HCT116 (cell line): ENCODE results near the gene SNX3. TPM values are rescaled to one million over a fixed set of nuclear protein-coding genes. Genes with fewer than 3 reads are reported as not detected.

ENCODE experiments used
- ATAC-seq: fragments of 200-7000 bp; cut with Tn5 transposase; 2 replicates; pipeline ENCODE4 v1.9.1; 2020; ENCODE audit warnings: mild to moderate bottlenecking, moderate library complexity
- BruUV-seq: library from RNA; stranded (reverse); fragments of 400-500 nt; replicated peaks from 2 replicates; lab custom pipeline; 2021; lab: Mats Ljungman, UMichigan
- CTCF ChIA-PET: fragments of 300-600 bp; sonication (Branson Sonifier 250); formaldehyde crosslinking; loops from one replicate; lab custom pipeline; 2021; ENCODE audit warnings: antibody characterized with exemption; lab: Charles Lee
- POLR2A ChIA-PET: fragments of 300-600, 350-600 bp; sonication (Branson Sonifier 250); formaldehyde crosslinking; loops from one replicate; lab custom pipeline; 2021; ENCODE audit warnings: antibody characterized with exemption; lab: Charles Lee
- RAD21 ChIA-PET, 2 experiments: fragments of 300-600 bp; sonication (Branson Sonifier 250); formaldehyde crosslinking; loops; one replicate each; lab custom pipeline; 2023; ENCODE audit warnings: low total read pairs in 2 of 2; ENCODE audit not compliant: uncharacterized antibody in 2 of 2, unreplicated experiment in 2 of 2, low non-redundant PET in 1 of 2; lab: Charles Lee
- DNase-seq: peaks from one replicate; pipeline ENCODE4 v3.0.0-alpha.2; 2010; ENCODE audit warnings: low read depth, low spot score
- H2AFZ ChIP-seq: fragments of 200-600 bp; shearing (Covaris generic), sonication (generic); 2 replicates; pipeline ENCODE4 v1.6.1; 2017; ENCODE audit warnings: low read depth, mixed run types, mixed read lengths, antibody characterized with exemption, low read length; ENCODE audit not compliant: poor library complexity, severe bottlenecking
- H3K27ac ChIP-seq: 2 replicates; pipeline ENCODE4 v1.5.1; 2012; ENCODE audit warnings: low read depth, low read length
- H3K27me3 ChIP-seq: fragments of 200-600 bp; sonication (generic); 2 replicates; pipeline ENCODE4 v1.6.1; 2016; ENCODE audit warnings: mixed run types, low read length, mixed read lengths; ENCODE audit not compliant: insufficient read depth
- H3K36me3 ChIP-seq, 2 experiments: fragments of 200-500 bp in 1 of 2; fragments of 200-600 bp in 1 of 2; sonication (Bioruptor generic) in 1 of 2; sonication (generic) in 1 of 2; 2 replicates each; pipeline versions ENCODE4 v1.5.1 to v1.6.1; 2014 to 2016; ENCODE audit warnings: low read length in 2 of 2, inconsistent platforms in 1 of 2, mixed read lengths in 1 of 2, mixed run types in 1 of 2; ENCODE audit not compliant: insufficient read depth in 2 of 2, control insufficient read depth in 1 of 2
- H3K4me1 ChIP-seq, 2 experiments: fragments of 200-600 bp in 1 of 2; sonication (generic) in 1 of 2; 2 replicates each; pipeline versions ENCODE4 v1.5.1 to v1.6.1; 2012 to 2017; ENCODE audit warnings: low read length in 2 of 2, inconsistent platforms in 1 of 2, mild to moderate bottlenecking in 1 of 2, mixed read lengths in 1 of 2, mixed run types in 1 of 2, moderate library complexity in 1 of 2; ENCODE audit not compliant: insufficient read depth in 2 of 2, control insufficient read depth in 1 of 2
- H3K4me2 ChIP-seq: fragments of 200-600 bp; sonication (generic); 2 replicates; pipeline ENCODE4 v1.6.1; 2017; ENCODE audit warnings: mixed run types, low read length, mixed read lengths
- H3K4me3 ChIP-seq, 2 experiments: fragments of 200-600 bp in 1 of 2; sonication (generic) in 1 of 2; replicated peaks in 1 of 2; 2 replicates each; pipeline ENCODE4 v1.5.1; 2011 to 2016; ENCODE audit warnings: low read length in 2 of 2, control low read depth in 1 of 2, low read depth in 1 of 2, mild to moderate bottlenecking in 1 of 2, mixed read lengths in 1 of 2, mixed run types in 1 of 2
- H3K79me2 ChIP-seq: fragments of 200-600 bp; sonication (generic); 2 replicates; pipeline ENCODE4 v1.6.1; 2017; ENCODE audit warnings: mild to moderate bottlenecking, mixed run types, low read length, moderate library complexity, mixed read lengths; ENCODE audit not compliant: insufficient read depth
- H3K9ac ChIP-seq: fragments of 200-600 bp; sonication (generic); 2 replicates; pipeline ENCODE4 v1.6.1; 2016; ENCODE audit warnings: low read length, mixed read lengths
- H3K9me2 ChIP-seq: fragments of 200-600 bp; sonication (generic), shearing (Covaris generic); 2 replicates; pipeline ENCODE4 v1.6.1; 2017; ENCODE audit warnings: mixed run types, mild to moderate bottlenecking, moderate library complexity; ENCODE audit not compliant: insufficient read depth
- H3K9me3 ChIP-seq, 2 experiments: fragments of 200-500 bp in 1 of 2; fragments of 200-600 bp in 1 of 2; sonication (Bioruptor generic) in 1 of 2; sonication (generic) in 1 of 2; 2 replicates each; pipeline ENCODE4 v1.6.1; 2014 to 2017; ENCODE audit warnings: low read length in 2 of 2, mixed read lengths in 2 of 2, inconsistent platforms in 1 of 2, low read depth in 1 of 2, mild to moderate bottlenecking in 1 of 2, mixed run types in 1 of 2, moderate library complexity in 1 of 2; ENCODE audit not compliant: control insufficient read depth in 1 of 2, insufficient read depth in 1 of 2
- H4K20me1 ChIP-seq: fragments of 200-600 bp; sonication (generic), shearing (Covaris generic); 2 replicates; pipeline ENCODE4 v1.6.1; 2017; ENCODE audit warnings: mixed run types, mild to moderate bottlenecking, moderate library complexity; ENCODE audit not compliant: insufficient read depth
- ATF3 ChIP-seq: IDR thresholded peaks from 2 replicates; pipeline ENCODE4 v1.6.1; 2012
- CBX3 ChIP-seq: IDR thresholded peaks from 2 replicates; pipeline ENCODE4 v1.6.1; 2012; ENCODE audit warnings: low read depth
- CTCF ChIP-seq, 3 experiments: fragments of 200-600 bp in 1 of 3; sonication (generic) in 1 of 3; IDR thresholded peaks in 2 of 3; conservative IDR thresholded peaks in 1 of 3; 2 replicates each; pipeline ENCODE4 v1.5.1; 2012 to 2017; ENCODE audit warnings: low read depth in 2 of 3, low read length in 2 of 3, antibody characterized with exemption in 1 of 3, borderline replicate concordance in 1 of 3, control low read depth in 1 of 3, mild to moderate bottlenecking in 1 of 3, mixed read lengths in 1 of 3, mixed run types in 1 of 3, moderate library complexity in 1 of 3; ENCODE audit not compliant: insufficient read depth in 1 of 3
- ELF1 ChIP-seq: IDR thresholded peaks from 2 replicates; pipeline ENCODE4 v1.6.1; 2012; ENCODE audit warnings: low read depth, borderline replicate concordance
- EZH2phosphoT487 ChIP-seq: fragments of 200-600 bp; IDR thresholded peaks from 2 replicates; pipeline ENCODE4 v1.6.1; 2018; ENCODE audit warnings: antibody characterized with exemption, borderline replicate concordance
- FOSL1 ChIP-seq: IDR thresholded peaks from 2 replicates; pipeline ENCODE4 v1.6.1; 2012; ENCODE audit warnings: low read depth
- JUND ChIP-seq: IDR thresholded peaks from 2 replicates; pipeline ENCODE4 v1.6.1; 2012
- POLR2A ChIP-seq: IDR thresholded peaks from 2 replicates; pipeline ENCODE4 v1.7.0; 2011; ENCODE audit warnings: borderline replicate concordance; ENCODE audit not compliant: insufficient read depth, insufficient read length; ENCODE audit errors: extremely low read depth
- POLR2AphosphoS5 ChIP-seq: IDR thresholded peaks from 2 replicates; pipeline ENCODE4 v1.6.1; 2011; ENCODE audit warnings: mild to moderate bottlenecking, low read depth, low read length, moderate library complexity
- SIN3A ChIP-seq: IDR thresholded peaks from 2 replicates; pipeline ENCODE4 v1.6.1; 2012; ENCODE audit warnings: low read depth
- SRF ChIP-seq: IDR thresholded peaks from 2 replicates; pipeline ENCODE4 v1.6.1; 2012; ENCODE audit warnings: low read depth
- TCF7L2 ChIP-seq: IDR thresholded peaks from 2 replicates; pipeline ENCODE4 v1.7.0; 2011; ENCODE audit warnings: borderline replicate concordance, inconsistent platforms; ENCODE audit not compliant: insufficient read depth, insufficient read length; ENCODE audit errors: extremely low read depth
- YY1 ChIP-seq: IDR thresholded peaks from 2 replicates; pipeline ENCODE4 v1.6.1; 2011; ENCODE audit warnings: low read length, low read depth, moderate library complexity, mild to moderate bottlenecking; ENCODE audit not compliant: insufficient replicate concordance; ENCODE audit errors: extremely low read depth
- ZFX ChIP-seq: fragments of 450-650 bp; IDR thresholded peaks from 2 replicates; pipeline ENCODE4 v1.6.1; 2017
- intact Hi-C: fragments of 100-400 bp; cut with micrococcal nuclease; formaldehyde crosslinking; loops from 2 replicates; pipeline ENCODE4 v1.10.0; 2022
- total RNA-seq: library from RNA; stranded (reverse); gene quantifications from one replicate; pipeline ENCODE4 v1.2.1, GENCODE V29; 2021; ENCODE audit not compliant: unreplicated experiment
- TF ChIP-seq, protein P1 (sequence below): IDR thresholded peaks from 2 replicates; pipeline ENCODE4 v1.6.1; 2012; ENCODE audit warnings: low read depth

Gene SNX3
- total RNA-seq, 1 experiment from 2014 or later = 111 TPM

- no peak for TF ChIP-seq YY1
- TF ChIP-seq POLR2A = no peak
- no peak for TF ChIP-seq SRF
- TF ChIP-seq TCF7L2 = no peak
- no peak for TF ChIP-seq POLR2AphosphoS5
- no peak for TF ChIP-seq FOSL1
- no peak for TF ChIP-seq ELF1
- no peak for TF ChIP-seq JUND
- TF ChIP-seq SIN3A = no peak
- TF ChIP-seq, protein P1, sequence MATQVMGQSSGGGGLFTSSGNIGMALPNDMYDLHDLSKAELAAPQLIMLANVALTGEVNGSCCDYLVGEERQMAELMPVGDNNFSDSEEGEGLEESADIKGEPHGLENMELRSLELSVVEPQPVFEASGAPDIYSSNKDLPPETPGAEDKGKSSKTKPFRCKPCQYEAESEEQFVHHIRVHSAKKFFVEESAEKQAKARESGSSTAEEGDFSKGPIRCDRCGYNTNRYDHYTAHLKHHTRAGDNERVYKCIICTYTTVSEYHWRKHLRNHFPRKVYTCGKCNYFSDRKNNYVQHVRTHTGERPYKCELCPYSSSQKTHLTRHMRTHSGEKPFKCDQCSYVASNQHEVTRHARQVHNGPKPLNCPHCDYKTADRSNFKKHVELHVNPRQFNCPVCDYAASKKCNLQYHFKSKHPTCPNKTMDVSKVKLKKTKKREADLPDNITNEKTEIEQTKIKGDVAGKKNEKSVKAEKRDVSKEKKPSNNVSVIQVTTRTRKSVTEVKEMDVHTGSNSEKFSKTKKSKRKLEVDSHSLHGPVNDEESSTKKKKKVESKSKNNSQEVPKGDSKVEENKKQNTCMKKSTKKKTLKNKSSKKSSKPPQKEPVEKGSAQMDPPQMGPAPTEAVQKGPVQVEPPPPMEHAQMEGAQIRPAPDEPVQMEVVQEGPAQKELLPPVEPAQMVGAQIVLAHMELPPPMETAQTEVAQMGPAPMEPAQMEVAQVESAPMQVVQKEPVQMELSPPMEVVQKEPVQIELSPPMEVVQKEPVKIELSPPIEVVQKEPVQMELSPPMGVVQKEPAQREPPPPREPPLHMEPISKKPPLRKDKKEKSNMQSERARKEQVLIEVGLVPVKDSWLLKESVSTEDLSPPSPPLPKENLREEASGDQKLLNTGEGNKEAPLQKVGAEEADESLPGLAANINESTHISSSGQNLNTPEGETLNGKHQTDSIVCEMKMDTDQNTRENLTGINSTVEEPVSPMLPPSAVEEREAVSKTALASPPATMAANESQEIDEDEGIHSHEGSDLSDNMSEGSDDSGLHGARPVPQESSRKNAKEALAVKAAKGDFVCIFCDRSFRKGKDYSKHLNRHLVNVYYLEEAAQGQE = no peak
- no peak for TF ChIP-seq ZFX
- TF ChIP-seq EZH2phosphoT487 = no peak
- no peak for TF ChIP-seq ATF3
- TF ChIP-seq CBX3 = no peak
- no peak for TF ChIP-seq CTCF (IDR thresholded peaks at IDR 0.05 in 2 of 3, conservative IDR thresholded peaks at IDR 0.05 in 1 of 3; ENCODE audit: borderline replicate concordance in 1 of 3, insufficient read depth in 1 of 3, low read depth in 2 of 3, low read length in 2 of 3)
- ATAC-seq = no peak
- Histone ChIP-seq H3K4me3 (no peak overlapping the region), H3K9ac (no peak overlapping the region), H2AFZ (no peak overlapping the region), H3K79me2 (peaks cover 54% of the 10 kb centered on the region), H3K27ac (no peak overlapping the region), H3K9me2 (no peaks in the 10 kb centered on the region), H3K9me3 (no peaks in the 10 kb centered on the region), H4K20me1 (no peaks in the 10 kb centered on the region), H3K36me3 (no peaks in the 10 kb centered on the region), H3K27me3 (no peaks in the 10 kb centered on the region), H3K4me1 (no peaks in the 10 kb centered on the region), H3K4me2 (no peak overlapping the region)
- no TSS peak for BruUV-seq
- RAD21 ChIA-PET = no interaction called here
- DNase-seq = no peak
- intact Hi-C loops = no loop called here
- POLR2A ChIA-PET = no interaction called here
- CTCF ChIA-PET = no interaction called here
Measured at GRCh38 chr6:108228416-108228815, 32.4 kb downstream of the SNX3 start.
